OCI-M2 (cell line): ENCODE results near the gene EXOC3L1.

ENCODE experiments used
- DNase-seq: peaks from one replicate; lab custom pipeline; 2025; ENCODE audit not compliant: unreplicated experiment; lab: John Stamatoyannopoulos, UW

Gene EXOC3L1

DNA sequence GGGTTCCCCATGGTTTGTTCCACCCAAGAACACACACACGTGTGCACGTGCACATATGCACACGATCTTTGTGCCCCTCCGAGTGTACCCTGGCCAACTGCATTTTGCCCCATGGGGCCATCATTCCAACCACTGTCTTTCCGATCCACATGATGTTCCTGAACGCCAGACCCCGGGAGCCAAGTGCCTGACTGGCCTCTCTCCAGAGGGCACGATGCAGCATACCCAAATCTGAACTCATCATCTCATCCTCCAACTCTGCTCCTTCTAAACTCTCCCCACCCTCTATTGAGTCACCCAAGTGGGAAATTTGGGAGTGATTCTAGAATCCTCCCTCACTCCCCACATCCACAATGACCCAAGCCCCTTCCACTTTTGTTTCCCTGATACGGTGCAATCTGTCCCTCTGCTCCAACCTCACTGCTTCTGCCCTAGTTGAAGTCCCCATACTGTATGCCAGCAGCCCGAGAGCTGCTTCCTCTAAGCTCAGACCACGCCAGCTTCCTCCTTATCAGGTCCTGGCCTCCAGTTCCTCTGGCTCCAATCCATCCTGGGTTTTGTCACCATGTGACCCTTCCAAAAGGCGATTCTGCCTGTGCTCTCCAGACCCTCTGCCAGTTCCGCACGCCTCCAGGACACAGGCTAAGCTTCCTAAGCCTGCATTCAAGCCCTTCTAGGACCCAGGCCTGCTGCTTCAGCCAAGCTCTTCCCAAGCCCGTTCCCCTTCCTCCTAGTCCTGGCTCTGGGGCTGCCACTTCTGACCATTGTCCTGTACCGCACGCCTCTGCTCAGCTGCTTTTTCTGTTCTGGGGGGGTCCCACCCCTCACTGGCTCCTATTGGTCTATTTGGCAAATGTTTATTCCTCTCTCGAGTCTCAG is 26.9 kb upstream of the EXOC3L1 start:
- no peak for DNase-seq

DNA sequence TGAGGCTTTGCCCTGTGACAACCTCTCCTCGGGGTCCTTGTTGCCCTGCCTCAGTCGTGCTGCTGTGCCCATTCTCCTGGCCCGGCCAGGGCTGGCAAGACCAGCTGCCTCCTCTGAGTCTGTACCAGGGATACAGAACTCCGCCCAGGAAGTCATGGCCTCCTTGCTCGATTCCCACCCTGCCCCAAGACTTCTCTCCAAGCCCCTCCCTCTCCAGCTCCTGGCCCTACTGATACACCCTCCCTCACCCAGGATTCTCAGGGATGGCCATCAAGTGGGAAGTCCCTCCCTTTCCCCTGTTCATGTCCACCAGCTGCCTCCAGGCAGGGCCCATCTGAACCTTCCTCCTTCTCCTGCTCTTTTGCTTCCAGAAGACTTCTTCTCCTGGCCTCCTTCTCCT is 25.8 kb upstream of the EXOC3L1 start:
- no peak for DNase-seq

DNA sequence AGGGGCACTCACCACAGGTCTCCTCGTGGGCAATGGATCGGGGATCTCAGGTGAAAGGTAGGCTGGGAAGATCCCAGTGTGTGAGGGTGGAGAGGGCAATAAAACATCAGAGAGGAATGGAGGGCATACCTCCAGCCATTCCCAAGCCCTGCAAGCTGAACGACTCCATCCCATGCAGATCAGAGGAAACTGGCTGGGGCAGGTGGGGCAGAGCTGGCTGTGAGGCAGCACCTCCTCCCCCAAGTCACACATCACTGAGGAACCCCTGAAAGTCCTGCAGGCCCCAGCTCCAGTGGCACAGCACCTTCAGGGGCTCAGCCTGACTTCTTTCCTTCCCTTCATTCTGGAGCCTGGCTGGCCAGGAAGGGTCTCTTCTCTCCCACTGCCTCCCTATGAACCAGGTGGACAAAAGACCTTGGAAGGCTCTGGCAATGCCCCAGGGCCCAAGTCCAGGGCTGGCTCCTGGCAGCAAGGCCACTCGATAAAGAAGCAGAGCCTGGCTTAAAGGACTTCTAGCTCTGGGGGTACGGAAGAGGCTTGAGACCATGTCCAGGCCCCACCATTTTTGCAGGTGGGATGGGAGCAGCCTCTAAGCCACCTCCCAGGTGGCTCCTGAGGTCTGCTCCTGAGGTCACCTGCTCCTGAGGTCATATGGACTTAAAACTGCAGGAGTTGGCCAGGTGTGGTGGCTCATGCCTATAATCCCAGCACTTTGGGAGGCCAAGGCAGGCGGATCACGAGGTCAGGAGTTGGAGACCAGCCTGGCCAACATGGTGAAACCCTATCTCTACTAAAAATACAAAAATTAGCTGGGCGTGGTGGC is 23.5 kb upstream of the EXOC3L1 start:
- DNase-seq = no peak

DNA sequence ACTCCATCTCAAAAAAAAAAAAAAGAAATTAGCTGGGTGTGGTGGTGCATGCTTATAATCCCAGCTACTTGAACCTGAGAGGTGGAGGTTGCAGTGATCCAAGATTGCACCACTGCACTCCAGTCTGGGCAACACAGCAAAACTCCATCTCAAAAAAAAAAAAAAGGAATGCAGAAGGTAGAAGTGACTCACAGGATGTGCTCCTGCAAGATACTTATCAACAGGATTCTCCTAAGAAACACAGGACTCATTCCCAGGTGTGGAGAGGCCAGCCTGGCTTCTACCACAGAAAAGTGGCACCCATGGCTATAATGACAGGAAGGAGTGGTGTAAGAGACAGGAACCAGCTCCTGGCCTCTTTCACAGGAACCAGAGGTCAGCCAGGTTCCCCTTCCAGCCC is 22.8 kb upstream of the EXOC3L1 start:
- no peak for DNase-seq

DNA sequence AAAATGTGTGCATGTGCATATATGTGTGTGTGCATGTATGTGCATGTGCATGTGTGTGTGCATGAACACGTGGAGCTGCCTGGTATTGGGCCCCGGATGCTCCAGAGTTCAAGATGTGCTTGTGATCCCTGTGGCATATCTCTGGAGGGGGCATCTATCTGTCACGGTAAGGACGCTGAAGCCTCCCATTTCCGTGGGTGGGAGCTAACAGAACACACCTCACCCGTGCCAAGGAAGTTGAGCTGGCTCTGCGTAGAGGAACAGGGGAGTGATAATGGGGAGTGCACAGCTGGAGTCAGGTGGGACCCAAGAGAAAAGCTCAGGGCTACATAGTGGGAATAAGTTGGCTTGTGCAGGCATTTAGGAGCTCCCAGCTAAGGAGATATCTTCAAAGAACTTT is 21.7 kb upstream of the EXOC3L1 start:
- no peak for DNase-seq

DNA sequence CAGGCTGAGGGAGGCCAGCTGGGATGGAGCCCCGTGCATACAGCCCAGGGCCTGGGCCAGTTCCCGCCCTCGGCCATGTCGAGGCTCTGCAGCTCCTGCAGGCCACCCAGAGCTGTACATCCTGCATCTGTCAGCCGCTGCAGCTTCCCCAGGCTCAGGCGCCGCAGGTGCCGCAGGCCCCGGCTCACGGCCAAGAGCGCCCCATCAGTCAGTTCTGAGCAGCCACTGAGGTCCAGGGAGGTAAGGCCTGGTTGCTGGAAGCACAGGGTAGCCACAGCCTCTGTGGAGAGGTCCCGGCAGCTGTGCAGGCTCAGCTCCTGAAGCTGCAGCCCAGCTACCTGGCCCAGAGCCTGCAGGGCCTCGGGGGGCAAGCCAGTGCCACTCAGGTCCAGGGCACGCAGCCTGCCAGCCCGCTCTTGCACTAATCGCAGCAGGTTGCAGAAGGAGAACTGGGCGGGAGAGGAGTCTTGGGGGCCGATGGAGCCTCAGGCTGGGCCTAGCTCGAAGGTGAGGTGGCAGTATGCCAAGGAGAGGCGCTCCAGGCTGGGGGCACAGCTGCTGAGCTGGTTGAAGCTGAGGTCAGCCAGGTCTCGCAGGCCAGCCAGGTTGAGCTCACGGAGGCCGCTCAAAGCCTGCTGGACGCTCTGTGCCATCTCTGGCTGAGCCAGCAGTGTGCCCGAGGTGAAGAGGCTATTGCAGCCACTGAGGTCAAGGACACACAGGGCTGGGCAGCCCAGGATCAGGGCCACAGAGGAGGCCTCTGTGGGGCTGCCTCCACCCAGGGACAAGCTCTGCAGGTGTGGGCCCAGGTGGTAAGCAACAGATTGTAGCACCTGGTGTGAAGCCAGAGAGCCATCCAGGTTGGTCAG is 20.4 kb upstream of the EXOC3L1 start:
- no peak for DNase-seq

DNA sequence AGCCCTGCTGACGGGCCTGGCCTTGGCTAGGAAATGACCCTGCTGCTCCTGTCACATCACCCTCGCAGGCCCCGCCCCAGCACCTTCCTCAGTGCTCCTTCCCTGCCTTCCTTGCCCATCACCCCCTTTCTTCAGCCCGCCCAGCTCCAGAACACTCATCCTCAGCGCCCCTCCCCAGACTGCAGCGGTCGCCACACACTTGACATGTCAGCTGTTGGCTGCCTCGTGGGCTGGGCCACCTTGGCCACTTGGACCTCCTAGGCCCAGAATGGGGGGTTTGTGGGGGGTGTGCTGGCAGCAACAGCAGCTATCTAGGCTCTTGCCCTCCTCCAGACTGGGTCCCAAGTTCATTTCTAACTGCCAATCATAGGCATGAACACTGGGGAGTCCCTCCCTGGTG is 19.6 kb upstream of the EXOC3L1 start:
- no peak for DNase-seq

DNA sequence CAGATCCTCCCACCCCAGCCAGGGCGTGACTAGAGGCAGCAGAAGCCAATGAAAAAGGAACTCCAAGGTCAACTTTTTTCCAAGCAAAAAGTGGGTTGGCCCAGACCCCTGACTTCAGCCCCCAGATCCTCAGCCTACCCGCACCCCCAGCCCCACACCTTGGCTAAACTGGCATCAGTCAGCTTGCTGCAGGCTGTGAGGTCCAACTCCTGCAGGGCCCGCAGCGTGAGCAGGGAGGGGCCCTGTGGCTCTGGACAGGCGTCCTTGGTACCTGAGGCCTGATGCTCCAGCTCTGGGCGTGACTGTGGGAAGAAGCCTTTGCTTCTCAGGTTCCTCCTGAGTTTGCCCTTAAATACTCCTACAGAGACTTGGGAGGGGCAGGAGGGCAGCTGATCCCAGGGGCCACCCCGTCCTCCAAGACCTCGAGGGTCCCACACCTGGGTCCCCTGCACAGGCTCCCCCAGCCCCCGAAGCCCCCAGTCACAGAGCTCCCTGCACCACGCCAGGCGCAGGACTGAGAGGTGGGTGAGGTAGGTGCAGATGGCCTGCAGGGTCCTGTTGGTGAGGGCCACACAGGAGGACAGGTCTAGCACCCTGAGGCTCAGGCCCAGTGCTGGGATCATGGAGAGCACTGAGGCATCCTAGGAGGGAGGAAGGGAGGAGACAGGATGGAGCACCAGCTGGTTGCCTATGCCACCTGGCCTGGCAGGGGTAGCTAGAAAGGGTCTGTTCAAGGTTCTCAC is 18.4 kb upstream of the EXOC3L1 start:
- DNase-seq = no peak

DNA sequence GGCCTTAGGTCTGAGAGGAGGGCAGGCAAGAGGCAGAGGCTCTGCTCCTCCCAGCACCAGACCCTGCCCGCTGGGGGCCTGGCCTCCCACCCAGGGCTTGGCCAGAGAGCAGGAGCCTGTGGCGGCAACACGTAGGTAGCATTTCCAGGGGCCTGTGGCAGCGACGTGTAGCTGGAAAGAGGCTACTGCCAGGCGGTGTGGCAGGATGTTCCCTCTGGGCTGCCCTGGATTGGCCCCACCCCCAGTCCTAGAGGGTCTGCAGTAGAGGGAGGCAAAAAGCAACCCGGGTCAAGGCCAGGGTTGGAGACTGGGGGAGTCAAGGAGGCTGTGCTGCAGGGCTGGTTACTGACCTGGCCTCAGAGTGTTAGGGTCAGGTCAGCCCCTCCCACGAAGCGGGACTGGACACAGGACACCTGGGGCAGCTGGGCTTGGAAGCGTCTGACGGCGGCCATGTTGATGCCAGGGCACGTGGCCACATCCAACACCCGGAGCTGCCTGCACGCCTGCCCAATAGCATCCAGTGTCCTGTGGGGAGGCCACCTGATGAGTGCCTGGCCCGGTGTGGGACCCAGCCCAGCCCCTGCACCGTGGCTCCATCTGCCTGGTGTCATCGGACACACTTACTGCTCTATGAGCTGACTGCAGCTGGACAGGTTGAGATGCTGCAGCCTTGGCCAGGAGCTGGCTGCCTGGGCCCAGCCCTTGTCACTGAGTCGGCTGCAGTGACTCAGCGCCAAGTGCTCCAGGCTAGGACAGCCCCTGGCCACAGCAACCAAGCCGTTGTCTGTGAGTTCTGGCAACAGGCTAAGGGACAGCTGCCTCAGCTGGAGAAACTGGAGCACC is 17.5 kb upstream of the EXOC3L1 start:
- no peak for DNase-seq

DNA sequence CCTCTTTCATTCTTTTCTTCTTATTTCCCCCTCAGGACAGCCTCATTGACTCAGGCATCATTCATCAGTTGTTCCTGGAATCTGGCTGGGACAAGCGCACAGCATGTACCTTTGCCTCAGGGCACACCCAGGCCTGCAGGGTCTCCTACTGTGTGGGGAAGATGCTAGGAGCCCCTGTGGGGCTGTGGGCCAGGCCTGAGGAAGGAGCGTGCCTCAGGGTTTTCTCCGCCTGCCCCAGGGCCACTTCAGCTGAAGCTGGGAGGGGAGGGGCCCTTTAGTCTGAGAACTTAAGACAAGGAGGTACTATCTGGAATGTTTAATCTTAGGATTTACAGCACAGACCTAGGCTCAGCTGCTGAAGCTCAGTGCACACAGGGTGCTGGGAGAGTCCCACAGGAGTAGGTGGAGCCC is 16.9 kb upstream of the EXOC3L1 start:
- DNase-seq = no peak

DNA sequence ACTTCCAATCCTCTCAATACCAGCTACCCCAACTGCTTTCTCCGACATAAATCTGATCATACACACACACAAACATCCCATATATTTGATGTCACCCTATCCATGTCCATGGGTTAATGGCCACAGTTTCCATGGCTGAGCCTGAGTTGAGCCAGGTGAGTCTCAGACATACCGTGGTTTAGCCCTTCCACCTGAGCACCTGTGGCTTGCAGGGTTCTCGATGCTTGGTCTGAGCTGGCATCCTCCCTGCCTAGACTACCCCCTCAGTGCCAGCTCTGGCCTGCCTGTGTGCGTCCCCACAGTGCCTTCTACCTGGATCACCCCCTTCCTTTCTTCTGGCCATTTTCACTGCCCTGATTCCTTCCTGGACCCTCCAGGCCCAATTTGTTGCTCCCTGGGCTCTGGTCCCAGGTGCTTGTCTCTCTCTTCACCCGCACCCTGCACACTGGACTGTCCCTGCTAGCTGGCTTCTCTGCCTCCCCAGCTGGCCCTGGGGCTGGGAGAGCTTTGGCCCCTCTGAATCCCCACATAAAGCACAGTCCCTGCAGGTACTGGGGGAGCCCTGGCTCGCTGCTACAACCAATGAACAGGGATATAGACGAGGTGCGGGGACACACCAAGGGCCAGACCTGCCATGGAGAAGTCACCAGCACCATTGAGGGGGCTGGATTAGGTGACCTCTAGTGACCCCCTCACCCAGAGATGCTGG is 16.3 kb upstream of the EXOC3L1 start:
- no peak for DNase-seq

DNA sequence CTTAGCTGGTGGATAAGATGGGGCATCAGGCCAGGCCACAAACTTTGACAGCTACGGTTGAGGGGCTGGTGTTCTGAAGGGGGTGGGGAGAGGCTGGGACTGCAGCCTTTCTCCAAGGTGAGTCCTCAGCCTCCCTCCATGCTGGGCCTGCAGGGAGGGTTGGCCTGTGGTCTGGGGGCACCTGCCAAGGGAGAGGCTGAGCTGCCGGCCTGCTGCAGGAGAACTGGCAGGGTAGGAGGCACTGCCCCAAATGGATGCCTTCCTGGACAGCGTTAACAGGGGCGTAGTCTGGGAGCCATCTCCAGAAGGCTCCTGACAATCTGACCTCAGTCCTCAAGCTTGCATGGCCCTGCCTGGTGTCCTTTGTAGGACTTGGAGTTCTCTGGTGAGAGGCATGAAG is 14.1 kb upstream of the EXOC3L1 start:
- DNase-seq = no peak

DNA sequence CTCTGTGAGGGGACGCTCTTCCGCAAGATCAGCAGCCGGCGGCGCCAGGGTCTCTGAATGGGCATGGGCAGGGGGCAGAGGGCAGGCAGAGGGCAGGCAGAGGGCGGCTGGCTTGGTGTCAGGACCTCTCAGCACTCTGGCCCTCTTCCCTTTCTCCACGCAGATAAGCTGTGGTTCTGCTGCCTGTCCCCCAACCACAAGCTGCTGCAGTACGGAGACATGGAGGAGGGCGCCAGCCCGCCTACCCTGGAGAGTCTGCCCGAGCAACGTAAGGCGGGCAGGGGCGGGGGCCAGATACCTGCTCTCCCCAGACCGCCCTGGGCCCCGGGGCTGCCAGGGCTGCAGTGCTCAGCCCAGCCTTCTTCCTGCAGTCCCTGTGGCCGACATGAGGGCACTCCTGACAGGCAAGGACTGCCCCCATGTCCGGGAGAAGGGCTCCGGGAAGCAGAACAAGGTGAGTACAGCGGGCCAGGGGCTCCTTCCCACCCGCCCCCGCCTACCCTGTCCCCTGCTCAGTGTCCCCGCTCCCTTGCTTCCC is 13.1 kb upstream of the EXOC3L1 start:
- no peak for DNase-seq

DNA sequence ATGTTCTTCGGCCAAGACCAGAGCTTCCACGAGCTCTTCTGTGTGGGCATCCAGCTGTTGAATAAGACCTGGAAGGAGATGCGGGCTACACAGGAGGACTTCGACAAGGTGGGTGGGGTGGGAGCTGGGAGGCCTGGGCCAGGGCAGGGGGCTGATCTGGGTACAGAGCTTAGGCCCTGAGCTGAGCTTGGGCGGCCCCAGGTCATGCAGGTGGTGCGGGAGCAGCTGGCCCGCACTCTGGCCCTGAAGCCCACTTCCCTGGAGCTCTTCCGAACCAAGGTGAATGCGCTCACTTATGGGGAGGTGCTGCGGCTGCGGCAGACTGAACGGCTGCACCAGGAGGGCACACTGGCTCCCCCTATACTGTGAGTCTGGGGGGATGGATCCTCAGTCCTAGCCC is 12.5 kb upstream of the EXOC3L1 start:
- DNase-seq = no peak

DNA sequence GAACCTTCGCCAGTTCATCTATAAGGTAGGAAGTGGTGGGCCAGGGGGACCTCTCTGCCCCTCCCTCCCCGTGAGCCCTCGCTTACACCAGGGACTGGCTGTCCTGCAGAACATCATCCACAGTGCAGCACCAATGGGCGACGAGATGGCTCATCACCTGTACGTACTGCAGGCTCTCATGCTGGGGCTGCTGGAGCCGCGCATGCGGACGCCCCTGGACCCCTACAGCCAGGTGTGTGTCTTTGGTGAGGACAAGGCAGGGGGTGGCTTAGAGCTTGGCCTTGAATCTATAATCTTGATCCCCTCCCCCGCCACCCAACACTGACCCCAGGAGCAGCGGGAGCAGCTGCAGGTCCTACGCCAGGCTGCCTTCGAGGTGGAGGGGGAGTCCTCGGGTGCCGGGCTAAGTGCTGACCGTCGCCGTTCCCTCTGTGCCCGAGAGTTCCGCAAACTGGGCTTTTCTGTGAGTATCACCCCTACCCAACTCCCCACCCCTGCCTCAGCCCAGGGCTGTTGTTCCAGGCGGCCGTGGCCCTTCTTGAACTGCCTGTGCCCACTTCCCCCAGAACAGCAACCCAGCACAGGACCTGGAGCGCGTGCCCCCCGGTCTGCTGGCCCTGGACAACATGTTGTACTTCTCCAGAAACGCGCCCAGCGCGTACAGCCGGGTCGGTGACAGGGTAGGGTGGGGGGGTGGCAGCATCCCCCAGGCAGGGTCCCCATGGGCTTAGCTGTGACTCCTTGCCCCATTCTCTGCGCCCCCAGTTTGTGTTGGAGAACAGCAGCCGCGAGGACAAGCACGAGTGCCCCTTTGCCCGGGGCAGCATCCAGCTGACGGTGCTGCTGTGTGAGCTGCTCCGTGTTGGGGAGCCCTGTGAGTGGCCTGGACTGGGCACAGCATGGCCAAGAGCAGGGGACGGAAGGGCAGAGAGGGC is 11.7 kb upstream of the EXOC3L1 start:
- DNase-seq = no peak

DNA sequence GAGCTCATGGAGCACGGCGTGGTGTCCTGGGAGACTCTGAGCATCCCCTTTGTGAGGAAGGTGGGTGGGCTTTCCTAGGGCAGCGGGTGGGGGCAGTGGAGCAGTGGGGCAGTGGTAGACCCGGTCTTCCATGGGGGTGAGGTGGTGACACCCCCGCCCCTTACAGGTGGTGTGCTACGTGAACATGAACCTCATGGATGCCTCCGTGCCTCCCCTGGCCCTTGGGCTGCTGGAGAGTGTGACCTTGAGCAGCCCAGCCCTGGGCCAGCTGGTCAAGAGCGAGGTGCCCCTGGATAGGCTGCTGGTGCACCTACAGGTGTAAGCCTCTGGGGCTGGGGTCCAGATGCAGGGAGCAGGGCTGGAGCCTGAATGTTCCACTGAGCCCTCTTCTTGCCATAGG is 10.6 kb upstream of the EXOC3L1 start:
- DNase-seq = no peak

DNA sequence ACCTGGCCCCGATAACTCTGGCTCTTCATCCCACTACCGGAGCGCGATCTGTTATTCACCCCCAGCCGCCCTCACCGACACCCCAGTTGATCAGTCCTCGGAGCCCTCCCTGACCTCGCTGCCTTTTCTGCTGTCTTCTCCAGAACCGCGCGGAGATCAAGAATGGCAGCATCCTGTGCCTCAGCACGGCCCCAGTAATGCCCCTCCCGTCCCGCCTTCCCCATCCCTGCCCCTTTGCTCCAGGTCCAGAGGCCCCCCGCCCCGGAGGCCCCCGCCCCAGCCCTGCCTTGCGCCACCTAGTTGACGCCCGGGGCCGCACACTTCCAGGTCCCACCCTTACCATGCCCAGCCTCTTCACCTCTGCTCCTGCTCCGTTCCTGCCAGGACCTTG is 9.9 kb upstream of the EXOC3L1 start:
- DNase-seq = no peak
